ENCODE measurements around the gene UVSSA.

Gene UVSSA

DNA sequence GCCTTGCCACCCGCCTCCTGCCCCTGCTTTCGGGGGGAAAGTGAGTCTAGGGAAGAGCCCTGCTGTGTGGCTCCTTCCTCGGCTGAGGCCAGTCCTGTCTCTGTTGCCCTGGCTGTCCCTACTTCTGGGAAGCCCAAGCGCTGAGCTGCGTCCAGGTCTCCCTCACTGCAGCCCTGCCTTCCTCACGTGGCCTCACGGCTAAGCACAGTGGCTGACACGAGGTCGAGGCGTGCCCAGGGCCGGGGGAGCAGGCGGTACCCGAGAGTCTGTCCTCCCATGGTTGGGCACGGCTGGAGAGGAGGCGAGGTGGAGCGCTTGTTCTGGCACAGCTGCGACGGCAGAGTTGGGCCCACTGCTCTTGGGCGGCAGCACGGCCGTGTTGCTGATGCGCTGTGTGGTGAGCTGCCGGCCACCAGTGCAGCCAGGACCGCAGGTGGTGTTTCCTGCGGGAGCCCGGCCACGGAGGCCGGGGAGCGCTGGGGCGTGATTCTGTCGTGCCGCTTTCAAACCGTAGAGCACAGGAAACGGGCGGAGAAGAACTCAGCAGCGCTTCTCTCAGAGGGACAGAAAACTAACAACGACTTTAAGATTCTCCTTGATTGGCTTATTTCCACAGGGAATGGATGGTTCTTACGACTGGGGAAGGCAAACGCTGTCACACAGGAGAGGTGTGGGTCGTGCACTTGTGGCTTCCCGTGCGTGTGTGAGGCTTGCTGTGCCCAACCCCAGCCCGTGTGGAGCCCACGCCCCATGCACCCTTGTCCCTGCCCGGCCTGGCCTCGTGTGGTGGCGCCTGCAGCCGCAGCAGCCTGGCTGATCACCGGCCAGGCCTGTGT, 36.0 kb upstream of the UVSSA start:
- H3K9ac ChIP-seq (ENCODE audit: low read depth, low read length) = no peak overlapping the region

DNA sequence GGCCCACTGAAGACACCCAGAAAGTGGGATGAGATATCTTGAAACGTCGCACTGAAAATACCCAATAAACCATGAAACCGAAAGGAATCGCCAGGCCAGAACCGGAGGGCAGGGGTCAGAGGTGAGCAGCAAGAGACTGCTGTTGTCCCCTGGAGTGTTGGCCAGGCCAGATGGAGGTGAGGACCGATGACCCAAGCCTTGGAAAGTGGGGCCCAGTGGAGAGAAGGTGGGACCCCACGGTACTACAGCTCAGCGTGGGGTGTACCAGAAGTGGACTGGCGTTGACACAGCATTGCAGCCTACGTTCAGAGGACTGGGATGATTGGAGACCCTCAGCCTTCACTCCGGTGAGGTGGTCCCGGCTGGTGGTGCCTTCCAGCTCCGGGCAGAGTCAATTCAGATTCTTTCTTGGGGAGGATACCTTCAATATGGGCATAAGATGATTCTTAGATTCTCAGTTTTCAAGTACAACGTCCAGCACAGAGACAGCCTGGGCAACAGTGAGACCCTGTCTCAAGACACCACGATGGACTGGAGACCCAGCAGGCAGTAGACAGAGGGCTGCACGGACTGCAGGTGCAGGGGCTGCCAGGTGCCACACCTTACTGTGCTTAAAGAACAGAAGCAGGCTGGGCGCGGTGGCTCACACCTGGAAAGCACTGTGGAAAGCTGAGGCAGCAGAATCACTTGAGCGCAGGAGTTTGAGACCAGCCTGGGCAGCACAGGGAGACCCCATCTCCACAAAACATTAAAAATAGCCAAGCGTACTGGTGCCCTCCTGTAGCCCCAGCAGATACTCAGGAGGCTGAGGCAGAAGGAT, 34.0 kb upstream of the UVSSA start:
- Histone ChIP-seq H3K9me3 (ENCODE audit: control insufficient read depth, insufficient read depth, low read length) (no peaks in the 10 kb centered on the region), H3K36me3 (ENCODE audit: insufficient read depth, low read length) (peaks cover 6% of the 10 kb centered on the region), H3K9ac (ENCODE audit: low read depth, low read length) (no peak overlapping the region), H3K4me1 (ENCODE audit: insufficient read depth, low read length) (peaks cover 13% of the 10 kb centered on the region)

More for the DNA sequence above, 36.0 kb upstream of the UVSSA start:
- Histone ChIP-seq H3K36me3 (ENCODE audit: insufficient read depth, low read length) (peaks cover 6% of the 10 kb centered on the region), H3K4me1 (ENCODE audit: insufficient read depth, low read length) (peaks cover 15% of the 10 kb centered on the region), H3K9me3 (ENCODE audit: control insufficient read depth, insufficient read depth, low read length) (no peaks in the 10 kb centered on the region)

DNA sequence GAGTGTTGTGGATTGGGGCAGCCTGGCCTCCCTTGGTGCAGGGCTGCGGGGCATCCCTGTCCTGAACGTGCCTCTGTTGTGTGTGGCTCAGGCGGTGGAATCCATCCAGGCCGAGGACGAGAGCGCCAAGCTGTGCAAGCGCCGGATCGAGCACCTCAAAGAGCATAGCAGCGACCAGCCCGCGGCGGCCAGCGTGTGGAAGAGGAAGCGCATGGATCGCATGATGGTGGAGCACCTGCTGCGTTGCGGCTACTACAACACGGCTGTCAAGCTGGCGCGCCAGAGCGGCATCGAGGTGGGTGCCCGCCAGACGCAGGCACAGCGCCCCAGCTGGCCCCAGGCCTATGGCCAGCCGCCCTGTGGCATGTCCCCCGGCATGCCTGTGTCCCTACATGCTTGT, 31.7 kb upstream of the UVSSA start:
- Histone ChIP-seq H3K36me3 (ENCODE audit: insufficient read depth, low read length) (peaks cover 13% of the 10 kb centered on the region), H3K9ac (ENCODE audit: low read depth, low read length) (no peak overlapping the region), H3K9me3 (ENCODE audit: control insufficient read depth, insufficient read depth, low read length) (no peaks in the 10 kb centered on the region), H3K4me1 (ENCODE audit: insufficient read depth, low read length) (0 out of 2 replicates have a peak, but pooled peaks cover under 1% of the 10 kb centered on the region)

DNA sequence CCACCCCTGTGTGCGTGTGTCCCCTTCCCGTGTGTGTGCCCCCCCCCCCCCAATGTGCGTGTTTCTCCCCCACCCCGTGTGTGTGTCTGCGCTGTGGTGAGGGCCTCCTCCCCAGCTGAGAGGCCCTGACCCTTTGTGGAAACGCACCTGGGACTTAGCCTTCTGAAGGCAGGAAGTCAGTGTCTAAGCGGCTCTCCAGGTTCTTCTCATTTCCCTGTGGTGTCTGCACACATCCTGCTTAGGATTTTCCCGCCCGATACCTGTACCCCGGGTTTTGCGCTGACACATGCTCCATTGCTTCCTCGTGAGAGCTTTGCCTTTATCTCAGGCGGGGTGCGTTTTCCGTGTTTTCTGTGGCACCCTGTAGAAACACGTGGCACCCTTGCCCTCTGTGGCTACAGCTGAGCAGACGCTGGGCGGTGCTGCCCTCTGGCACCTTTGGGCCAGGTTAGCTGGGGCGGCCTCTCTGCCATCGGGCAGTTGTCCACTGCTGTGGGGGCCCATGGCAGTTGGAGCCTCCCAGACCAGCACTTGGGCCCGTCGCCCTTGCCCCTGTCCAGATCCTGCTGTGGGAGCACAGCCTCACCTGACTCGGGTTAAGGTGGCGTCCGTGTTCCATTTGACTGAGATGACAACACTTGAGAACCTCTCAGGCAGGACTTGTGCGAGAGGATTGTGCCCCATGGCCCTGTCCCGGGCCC, 31.0 kb upstream of the UVSSA start:
- Histone ChIP-seq H3K9ac (ENCODE audit: low read depth, low read length) (no peak overlapping the region), H3K9me3 (ENCODE audit: control insufficient read depth, insufficient read depth, low read length) (no peaks in the 10 kb centered on the region), H3K4me1 (ENCODE audit: insufficient read depth, low read length) (no peaks in the 10 kb centered on the region), H3K36me3 (ENCODE audit: insufficient read depth, low read length) (peaks cover 13% of the 10 kb centered on the region)

DNA sequence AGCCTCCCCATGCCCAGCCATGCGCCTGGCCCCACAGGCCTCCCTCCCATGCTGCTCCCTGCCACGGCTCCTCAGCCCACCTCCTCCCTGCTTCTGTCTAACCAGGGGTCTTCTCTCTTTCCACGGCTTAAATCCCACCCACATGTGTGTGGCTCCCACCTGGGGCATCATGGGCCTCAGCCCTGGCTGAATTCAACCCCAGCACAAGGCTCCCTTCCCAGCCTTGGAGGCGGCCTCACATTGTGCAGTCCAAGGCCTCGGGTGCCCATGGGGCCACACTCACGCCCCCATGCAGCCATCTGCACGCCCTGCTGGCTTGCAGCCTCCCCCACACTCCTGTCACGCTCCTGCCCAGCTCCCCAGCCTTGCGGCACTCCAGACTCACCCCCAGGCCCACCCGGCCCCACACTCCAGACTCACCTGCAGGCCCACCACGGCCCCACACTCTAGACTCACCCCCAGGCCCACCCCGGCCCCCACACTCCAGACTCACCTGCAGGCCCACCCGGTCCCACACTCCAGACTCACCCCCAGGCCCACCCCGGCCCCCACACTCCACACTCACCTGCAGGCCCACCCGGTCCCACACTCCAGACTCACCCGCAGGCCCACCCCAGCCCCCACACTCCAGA, 30.4 kb upstream of the UVSSA start:
- Histone ChIP-seq H3K36me3 (ENCODE audit: insufficient read depth, low read length) (peaks cover 13% of the 10 kb centered on the region), H3K9me3 (ENCODE audit: control insufficient read depth, insufficient read depth, low read length) (no peaks in the 10 kb centered on the region), H3K4me1 (ENCODE audit: insufficient read depth, low read length) (no peaks in the 10 kb centered on the region), H3K9ac (ENCODE audit: low read depth, low read length) (no peak overlapping the region)

DNA sequence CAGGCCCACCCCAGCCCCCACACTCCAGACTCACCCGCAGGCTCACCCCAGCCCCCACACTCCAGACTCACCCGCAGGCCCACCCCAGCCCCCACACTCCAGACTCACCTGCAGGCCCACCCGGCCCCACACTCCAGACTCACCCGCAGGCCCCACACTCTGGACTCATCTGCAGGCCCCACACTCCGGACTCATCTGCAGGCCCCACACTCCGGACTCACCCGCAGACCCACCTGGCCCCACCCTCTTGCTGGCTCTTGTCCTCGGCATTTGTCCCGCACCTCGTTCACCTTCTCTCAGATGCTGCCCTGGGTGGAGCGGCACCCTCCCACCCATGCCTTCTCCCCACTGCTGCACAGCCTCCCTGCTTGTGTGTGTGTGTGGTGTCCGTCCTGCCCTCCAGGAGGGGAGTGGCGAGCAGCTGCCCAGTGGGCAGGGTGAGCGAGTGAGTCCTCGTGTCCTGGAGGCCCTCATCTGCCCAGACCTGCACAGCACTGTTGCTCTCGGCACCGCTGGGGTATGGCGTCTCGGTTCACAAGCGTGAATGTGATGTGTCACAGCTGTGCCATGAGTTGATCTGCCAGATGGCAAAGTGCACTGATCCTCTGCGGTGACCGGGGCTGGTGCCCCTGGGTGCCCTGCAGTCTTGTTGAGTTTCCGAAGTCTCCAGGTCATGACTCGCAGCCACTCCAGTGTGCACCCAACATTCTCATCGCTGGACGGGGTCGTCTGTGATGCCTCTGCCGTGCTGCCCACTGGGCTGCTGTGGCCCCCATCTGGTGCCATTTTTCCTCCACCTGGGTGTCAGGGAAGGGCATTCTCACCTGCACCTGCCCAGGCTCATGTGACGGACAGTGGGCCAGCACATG, 29.6 kb upstream of the UVSSA start:
- Histone ChIP-seq H3K4me1 (ENCODE audit: insufficient read depth, low read length) (no peaks in the 10 kb centered on the region), H3K9ac (ENCODE audit: low read depth, low read length) (no peak overlapping the region), H3K36me3 (ENCODE audit: insufficient read depth, low read length) (peaks cover 13% of the 10 kb centered on the region), H3K9me3 (ENCODE audit: control insufficient read depth, insufficient read depth, low read length) (no peaks in the 10 kb centered on the region)

DNA sequence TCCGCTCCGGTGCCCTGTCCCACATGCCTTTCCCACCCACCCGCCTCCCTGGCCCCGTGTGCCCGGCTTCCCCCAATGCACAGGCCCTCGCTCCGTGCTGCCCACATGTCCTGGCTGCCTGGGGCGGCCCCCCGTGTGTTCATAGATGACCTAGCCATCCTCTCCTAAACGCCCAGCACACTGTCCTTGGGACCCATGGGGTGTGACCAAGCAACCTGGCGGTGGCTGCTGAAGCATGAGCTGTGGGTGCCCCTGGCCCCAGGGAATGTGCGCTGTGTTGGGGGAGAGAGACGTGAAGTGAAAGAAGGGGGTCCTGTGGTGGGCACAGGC, 29.0 kb upstream of the UVSSA start:
- Histone ChIP-seq H3K36me3 (ENCODE audit: insufficient read depth, low read length) (peaks cover 10% of the 10 kb centered on the region), H3K4me1 (ENCODE audit: insufficient read depth, low read length) (no peaks in the 10 kb centered on the region), H3K9ac (ENCODE audit: low read depth, low read length) (no peak overlapping the region), H3K9me3 (ENCODE audit: control insufficient read depth, insufficient read depth, low read length) (no peaks in the 10 kb centered on the region)

DNA sequence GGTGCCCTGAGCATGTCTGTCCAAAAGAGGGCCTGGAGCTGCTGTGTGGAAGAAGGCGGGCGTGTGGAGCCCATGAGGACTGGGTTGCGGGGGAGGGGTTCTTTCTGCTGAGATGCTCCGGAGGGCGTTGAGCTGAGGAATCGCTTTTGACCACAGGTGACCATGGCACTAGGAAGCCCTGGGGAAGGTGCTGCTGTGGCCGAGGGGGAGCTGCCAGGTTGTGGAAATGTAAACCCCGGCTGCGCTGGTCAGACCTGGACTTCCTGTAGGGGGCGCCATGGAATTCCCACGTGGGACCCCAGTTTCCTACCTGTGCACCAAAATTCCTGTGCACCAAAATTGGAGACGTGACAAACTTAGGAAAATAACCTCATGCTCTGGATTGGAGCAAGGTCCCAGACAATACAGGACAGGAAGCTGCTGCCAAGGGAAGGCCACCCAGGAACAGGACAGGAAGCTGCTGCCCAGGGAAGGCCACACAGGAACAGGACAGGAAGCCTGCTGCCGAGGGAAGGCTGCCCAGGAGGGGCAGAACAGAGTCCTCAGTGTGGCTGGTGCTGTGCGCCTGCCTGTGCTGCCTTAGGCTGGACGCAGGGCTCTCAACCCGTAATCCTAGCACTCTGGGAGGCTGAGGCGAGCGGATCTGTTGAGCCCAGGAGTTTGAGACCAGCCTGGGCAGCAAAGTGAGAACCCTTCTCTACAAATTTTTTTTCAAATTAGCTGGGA, 28.4 kb upstream of the UVSSA start:
- H3K9me3 ChIP-seq (ENCODE audit: control insufficient read depth, insufficient read depth, low read length) = no peaks in the 10 kb centered on the region
- no peaks in the 10 kb centered on the region for H3K4me1 ChIP-seq (ENCODE audit: insufficient read depth, low read length)
- no peak overlapping the region for H3K9ac ChIP-seq (ENCODE audit: low read depth, low read length)
- H3K36me3 ChIP-seq (ENCODE audit: insufficient read depth, low read length) = peaks cover 7% of the 10 kb centered on the region

DNA sequence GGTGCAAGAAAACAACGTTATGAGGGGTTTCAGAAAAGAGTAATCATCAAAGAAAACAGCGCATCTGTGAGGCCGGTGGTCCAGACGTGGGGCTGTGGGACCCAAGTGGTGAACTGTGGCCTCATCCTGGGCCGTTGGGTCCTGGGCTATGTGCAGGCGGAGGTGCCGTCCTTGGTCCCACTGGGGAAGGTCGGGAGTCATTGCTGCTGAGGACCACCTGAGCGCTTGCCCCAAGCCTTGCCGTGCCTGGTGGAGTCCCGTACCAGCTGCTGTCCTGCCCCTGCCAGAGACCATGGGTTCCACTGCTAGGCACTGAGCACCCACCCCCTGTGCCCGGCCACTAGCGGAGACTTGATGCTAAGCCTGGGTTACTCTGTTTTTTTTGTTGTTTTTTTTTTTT, 25.5 kb upstream of the UVSSA start:
- H3K9ac ChIP-seq (ENCODE audit: low read depth, low read length) = no peak overlapping the region
- H3K36me3 ChIP-seq (ENCODE audit: insufficient read depth, low read length) = peaks cover 7% of the 10 kb centered on the region

DNA sequence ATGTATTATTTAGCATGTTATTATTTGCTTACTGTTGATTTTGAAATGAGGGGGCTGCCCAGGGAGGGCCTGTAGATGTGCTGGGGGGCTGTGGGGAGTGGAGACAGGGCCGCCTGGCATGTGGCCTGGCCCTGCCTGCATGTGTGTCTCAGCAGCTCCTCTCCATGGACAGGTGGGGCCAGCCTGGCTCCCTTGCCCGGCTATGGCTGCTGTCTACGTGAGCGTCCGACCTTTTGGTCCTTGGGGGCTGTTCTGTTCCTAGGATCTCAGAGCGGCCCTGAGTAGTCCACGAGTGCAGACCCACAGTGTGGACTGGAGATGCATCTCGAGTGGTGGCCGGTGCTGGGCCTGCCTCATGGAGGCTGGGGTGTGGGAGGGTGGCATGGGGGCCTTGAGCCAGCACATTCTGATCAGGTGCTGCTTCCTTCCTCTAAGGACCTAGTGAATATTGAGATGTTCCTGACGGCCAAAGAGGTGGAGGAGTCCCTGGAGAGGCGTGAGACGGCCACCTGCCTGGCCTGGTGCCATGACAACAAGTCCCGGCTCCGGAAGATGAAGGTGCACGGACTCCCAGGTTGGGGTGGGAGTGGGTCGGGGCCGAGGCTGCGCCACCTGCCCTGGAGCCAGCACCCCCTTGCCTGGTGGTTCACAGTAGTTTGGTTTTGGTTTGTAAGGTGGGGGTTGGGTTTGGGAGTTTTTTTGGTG, 24.9 kb upstream of the UVSSA start:
- Histone ChIP-seq H3K9ac (ENCODE audit: low read depth, low read length) (no peak overlapping the region), H3K36me3 (ENCODE audit: insufficient read depth, low read length) (peaks cover 7% of the 10 kb centered on the region), H3K4me1 (ENCODE audit: insufficient read depth, low read length) (no peaks in the 10 kb centered on the region), H3K9me3 (ENCODE audit: control insufficient read depth, insufficient read depth, low read length) (no peaks in the 10 kb centered on the region)

More for the DNA sequence above, 25.5 kb upstream of the UVSSA start:
- no peaks in the 10 kb centered on the region for H3K9me3 ChIP-seq (ENCODE audit: control insufficient read depth, insufficient read depth, low read length)
- no peaks in the 10 kb centered on the region for H3K4me1 ChIP-seq (ENCODE audit: insufficient read depth, low read length)

DNA sequence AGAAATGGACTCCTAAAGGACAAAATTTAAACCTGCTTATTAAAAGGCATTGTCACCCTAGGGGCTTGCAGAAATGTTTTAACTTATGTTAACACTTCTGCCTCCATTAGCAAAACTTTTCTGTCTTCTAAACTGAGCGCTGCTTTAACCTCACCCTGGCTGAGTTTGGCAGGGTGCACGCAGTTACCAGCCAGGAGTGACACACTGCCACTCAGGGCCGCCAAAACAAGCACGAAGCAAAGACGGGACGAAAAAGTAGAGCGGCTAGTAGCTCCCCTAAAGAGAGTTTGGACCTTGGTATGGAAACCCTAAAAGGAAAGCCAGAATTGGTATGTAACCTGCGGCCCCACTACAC, 23.8 kb upstream of the UVSSA start:
- no peak overlapping the region for H3K9ac ChIP-seq (ENCODE audit: low read depth, low read length)
- H3K4me1 ChIP-seq (ENCODE audit: insufficient read depth, low read length) = no peaks in the 10 kb centered on the region
- H3K36me3 ChIP-seq (ENCODE audit: insufficient read depth, low read length) = peaks cover 11% of the 10 kb centered on the region
- H3K9me3 ChIP-seq (ENCODE audit: control insufficient read depth, insufficient read depth, low read length) = no peaks in the 10 kb centered on the region

DNA sequence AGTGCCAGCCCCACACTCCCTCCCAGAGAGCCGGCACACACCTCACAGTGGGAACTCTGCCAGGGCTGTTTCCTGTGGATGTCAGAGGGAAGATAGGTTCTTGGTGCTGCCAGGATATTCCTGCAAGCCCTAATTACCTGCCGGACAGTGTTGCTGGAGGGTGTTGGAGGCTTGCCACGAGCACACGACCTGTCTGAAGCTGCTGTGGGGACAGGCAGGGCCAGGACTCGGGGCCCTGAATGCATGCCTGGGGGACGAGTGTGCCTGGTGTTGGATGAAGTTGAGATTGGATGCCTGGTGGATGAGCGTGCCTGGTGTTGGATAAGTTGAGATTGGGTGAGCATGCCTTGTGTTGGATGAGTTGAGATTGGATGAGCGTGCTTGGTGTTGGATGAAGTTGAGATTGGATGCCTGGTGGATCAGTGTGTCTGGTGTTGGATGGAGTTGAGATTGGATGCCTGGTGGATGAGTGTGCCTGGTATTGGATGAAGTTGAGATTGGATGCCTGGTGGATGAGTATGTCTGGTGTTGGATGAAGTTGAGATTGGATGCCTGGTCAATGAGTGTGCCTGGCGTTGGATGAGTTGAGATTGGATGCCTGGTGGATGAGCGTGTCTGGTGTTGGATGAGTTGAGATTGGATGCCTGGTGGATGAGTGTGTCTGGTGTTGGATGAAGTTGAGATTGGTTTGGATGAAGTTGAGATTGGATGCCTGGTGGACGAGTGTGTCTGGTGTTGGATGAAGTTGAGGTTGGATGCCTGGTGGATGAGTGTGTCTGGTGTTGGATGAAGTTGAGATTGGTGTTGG, 23.2 kb upstream of the UVSSA start:
- Histone ChIP-seq H3K36me3 (ENCODE audit: insufficient read depth, low read length) (peaks cover 8% of the 10 kb centered on the region), H3K9ac (ENCODE audit: low read depth, low read length) (no peak overlapping the region), H3K4me1 (ENCODE audit: insufficient read depth, low read length) (no peaks in the 10 kb centered on the region), H3K9me3 (ENCODE audit: control insufficient read depth, insufficient read depth, low read length) (no peaks in the 10 kb centered on the region)
